HUDEP-2 (cell line): ENCODE data around the gene GNA15.
A peak's percentile ranks its signal among the peaks of the same experiment; 100 is the strongest.

Source experiments
- DNase-seq, 76 experiments: peaks; one replicate each; lab custom pipeline; 2025; ENCODE audit not compliant: unreplicated experiment in 76 of 76; lab: John Stamatoyannopoulos, UW

The GNA15 gene, protein sequence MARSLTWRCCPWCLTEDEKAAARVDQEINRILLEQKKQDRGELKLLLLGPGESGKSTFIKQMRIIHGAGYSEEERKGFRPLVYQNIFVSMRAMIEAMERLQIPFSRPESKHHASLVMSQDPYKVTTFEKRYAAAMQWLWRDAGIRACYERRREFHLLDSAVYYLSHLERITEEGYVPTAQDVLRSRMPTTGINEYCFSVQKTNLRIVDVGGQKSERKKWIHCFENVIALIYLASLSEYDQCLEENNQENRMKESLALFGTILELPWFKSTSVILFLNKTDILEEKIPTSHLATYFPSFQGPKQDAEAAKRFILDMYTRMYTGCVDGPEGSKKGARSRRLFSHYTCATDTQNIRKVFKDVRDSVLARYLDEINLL

DNA sequence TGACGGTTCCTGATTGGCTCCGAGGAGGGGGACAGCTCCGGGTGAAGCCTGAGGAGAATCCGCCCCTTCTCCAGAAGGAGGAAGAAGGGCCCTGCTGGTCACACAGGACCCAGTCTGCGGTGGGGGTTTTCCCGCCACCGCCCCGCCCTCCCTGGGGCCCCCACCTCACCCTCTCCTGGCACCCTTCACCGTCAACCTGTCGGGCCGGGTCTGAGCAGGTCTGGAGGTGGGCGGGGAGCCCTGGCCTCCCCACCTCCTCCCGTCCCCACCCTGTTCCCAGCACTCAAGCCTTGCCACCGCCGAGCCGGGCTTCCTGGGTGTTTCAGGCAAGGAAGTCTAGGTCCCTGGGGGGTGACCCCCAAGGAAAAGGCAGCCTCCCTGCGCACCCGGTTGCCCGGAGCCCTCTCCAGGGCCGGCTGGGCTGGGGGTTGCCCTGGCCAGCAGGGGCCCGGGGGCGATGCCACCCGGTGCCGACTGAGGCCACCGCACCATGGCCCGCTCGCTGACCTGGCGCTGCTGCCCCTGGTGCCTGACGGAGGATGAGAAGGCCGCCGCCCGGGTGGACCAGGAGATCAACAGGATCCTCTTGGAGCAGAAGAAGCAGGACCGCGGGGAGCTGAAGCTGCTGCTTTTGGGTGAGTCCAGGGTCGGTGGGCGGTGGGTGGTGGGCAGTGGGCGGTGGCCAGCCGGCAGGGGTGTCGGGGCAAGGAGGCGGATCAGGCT, at the start of gene GNA15:
Gene GNA15 (plus strand): TSS at position 73 of the 723 bp plus-strand sequence. CDS start 418 bp downstream, at position 491.
- peak in 55 of 76 experiments; percentile 13 to 80 (median 50) for DNase-seq

DNA sequence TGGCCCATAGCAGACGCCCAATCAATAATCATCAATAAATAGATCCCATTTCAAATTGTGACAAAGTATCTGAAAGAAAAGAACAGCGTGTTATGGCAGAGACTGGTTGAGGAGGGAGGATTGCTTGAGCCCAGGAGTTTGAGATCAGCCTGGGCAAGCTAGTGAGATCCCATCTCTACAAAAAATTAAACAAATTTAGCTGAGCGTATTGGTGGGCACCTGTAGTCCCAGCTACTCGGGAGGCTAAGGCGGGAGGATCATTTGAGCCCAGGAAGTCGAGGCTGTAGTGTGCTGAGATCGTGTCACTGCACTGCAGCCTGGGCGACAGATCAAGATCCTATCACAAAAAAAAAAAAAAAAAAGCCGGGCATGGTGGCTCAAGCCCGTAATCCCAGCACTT, 48.1 kb upstream of the GNA15 start:
- no peak for DNase-seq

DNA sequence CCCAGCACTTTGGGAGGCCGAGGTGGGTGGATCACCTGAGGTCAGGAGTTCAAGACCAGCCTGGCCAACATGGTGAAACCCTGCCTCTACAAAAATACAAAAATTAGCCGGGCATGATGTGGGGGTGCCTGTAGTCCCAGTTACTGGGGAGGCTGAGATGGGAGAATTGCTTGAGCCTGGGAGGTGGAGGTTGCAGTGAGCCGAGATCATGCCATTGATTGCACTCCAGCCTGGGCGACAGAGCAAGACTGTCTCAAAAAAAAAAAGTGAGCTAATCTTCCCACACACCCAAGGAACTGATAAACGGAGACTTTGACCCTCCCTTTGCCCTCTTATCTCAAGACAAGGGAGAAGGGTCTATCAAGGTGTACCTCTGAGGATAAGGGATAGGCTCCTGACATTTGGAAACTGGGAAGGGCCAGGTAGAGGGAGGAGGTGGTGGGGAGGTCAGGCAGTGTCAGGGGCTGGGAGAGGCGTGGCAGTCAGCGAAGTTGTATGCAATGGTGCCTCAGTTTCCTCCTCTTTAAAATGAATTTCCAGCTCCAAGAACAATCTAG, 46.5 kb upstream of the GNA15 start:
- peak in 32 of 76 experiments; percentile 6 to 69 (median 33) for DNase-seq

DNA sequence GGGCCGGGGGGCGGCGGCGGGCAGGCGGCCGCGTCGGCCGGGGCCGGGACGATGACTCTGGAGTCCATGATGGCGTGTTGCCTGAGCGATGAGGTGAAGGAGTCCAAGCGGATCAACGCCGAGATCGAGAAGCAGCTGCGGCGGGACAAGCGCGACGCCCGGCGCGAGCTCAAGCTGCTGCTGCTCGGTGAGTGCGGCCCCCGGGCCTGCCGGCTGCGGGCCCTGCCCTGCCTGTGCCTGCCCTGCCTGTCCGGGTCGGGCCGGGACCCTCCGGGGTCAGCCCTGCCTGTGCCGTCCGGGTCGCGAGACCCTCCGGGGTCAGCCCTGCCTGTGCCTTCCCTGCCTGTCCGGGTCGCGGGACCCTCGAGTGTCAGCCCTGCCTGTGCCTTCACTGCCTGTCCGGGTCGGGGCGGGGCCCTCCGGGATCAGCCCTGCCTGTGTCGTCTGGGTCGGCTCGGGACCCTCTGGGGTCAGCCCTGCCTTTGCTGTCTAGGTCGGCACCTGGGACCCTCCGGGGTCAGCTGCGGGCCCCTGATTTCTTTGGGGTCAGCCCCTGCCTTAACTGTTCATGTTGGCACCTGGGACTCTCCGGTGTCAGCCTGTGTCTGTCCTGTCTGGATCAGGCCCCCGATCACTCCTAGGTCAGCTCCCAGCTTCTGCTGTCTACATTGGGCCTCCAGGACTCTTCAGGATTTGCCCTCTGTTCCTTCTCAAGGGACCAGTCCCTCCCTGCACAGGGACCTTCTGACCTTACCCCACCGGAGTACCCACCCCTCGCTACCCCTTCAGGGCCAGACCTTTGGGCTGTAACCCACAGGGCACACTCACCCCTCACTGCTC, 41.0 kb upstream of the GNA15 start:
- DNase-seq, result peak in 30 of 76 experiments; percentile 8 to 75 (median 32)

DNA sequence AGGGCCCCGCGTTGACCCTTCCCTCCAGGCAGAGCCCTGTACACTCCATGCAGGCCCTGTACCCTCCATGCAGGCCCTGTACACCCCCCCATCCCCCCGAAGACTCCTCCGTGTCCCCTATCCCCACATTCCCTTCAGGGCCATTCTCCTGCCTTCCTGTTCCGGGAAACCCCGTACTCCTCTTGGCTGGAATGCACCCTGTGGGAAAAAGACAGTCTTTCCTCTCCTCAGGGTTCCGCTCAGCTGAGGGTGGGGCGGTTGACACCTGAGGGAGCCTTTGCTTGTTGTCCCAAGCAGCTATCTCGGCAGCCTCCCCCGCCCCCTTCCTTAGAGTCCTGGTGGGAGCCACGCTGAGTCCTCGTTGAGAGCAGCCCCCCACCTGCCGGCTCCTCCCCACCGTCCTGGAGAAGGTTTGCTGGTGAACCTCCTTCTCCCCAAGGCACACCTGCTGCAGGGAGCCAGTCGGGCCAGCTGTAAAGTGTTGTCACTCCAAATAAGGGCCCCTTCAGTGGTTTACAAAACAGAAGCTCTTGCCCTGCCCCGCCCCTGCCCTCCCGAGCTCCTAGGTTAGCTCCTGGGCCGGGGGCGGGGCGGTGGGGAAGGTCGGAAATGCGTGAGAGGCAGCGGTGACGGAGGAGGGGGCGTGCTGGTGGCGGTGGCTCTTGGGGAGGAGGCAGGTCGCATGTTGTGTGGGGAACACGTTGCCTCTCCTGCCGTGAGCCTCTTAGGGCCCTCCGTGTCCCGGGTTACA, 40.2 kb upstream of the GNA15 start:
- peak in 1 of 76 experiments; percentile 22 for DNase-seq

DNA sequence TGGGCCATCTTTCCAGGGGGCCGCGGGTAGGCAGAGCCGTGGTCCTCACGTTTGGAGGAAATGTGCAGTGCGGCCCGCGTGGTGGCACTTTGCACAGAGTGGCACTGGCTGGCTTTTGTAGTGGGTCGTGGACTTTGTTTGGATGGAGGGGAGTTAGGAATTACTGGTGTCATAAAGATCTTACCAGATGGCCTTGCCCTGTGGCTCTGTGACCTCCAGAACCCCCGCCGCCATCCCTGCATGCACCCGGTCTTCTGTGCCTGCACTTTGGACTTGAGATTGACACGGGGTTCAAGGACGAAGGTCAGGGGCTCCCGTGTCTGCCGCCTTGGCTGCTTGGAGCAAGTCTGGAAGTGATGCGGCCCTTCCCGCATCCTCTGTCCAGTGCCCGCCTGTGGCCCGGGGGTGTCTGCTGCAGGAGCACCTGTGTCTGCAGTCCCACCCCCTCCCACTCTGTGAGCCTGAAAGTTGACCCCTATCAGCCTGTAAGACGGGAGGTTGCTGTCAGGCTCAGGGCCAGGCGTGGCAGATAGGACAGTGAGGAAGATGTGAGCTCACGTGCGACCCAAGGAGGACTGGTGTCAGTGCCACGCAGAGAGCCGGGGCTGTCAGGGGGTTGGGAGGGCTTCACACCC, 39.4 kb upstream of the GNA15 start:
- DNase-seq, result no peak

DNA sequence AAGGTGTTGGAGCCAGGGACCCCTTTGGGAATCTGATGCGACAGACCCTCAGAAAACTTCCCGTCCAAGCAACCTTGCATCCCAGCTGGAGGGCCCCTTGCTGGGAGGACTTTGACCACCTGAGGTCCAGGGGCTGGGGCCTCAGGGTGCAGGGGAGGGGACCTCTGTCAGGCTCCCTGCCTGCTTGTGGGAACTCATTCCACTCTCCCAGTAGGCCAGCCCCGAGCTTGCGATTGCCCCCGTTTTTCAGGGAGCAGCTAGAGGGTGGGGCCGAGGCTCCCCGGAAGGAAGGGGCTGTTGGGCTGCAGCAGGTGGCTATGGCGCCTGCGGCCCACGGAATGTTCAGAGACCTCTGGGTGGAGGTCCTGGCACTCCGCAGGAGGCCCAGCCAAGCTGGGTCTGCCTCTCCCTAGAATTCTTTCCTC, 38.9 kb upstream of the GNA15 start:
- DNase-seq, result no peak

DNA sequence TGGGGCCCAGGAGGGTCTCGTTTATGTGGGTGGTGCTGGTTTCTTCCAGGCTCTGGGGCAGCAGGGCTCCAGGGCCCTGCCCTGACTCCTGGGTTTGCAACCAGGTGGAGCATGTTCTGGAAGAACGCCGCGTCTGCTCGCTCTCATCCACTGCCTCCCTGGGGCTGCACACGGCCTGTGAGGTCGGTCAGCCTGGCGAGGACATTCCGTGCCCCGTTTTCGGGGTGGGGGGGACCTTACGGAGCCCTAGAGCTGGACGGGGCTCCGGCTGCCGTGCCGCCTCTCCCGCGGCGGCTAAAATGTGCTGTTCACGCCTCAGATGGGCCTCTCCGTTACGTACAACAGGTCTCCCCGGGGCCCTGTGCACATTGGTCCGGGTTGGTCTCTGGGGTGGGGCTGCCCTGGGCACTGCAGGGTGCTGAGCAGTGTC, 38.4 kb upstream of the GNA15 start:
- DNase-seq, result no peak

DNA sequence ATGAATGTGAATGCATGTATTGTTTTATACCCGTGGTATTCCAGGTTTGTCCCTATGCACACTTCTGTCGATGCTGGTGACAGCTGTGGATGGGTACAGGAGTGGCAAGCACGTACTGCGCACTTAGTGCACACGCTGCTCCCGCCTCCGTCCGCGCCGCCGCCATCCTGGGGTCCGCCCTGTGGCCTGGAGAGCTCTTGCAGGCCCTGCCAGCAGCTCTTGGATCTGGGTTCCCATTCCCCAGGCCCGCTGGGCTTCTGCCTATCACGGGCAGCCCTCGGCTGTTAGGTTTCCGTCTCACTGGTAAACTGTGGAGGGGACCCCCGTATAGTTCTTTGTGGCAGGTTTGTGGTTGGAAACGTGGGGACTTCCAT, 37.7 kb upstream of the GNA15 start:
- no peak for DNase-seq

DNA sequence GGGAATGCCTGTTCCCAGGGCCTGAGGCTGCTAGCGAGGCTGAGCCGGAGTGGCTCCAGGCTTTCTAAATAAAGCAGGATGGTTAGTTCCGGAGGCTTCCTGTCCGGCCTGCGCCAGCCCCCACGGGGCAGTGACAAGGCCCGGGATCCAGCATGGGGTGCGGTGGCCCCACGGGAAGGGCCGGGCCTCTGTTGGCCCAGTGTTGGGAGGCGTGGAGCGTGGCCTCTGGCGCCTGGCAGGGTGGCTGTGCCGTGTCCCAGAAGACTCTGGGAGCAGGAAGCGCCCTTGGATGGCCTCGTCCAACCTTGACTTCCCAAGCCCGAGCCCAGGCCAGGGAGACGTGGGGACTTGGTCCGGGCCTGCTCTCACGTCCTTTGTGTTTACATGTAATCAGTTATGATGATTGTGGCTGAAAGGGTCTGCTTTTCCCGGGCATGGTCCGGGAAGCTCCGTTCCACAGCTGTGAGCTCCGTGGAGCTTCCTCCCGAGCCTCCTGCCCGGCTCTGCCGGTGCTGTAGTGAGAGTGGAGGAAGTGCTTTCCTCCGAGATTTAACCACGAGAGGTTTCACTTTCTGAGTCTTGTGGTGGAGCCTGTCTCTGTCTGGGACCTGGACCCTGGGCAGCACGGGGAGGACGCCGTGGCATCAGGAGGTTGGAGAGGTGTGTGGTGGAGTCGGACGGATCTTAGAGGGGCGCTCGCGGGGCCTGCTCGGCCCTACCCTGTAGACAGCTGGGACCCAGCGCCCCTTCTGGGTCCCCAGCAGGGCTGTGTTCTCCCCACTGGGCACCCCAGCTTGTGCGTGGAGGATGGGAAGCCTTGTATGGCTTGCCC, 37.1 kb upstream of the GNA15 start:
- no peak for DNase-seq

DNA sequence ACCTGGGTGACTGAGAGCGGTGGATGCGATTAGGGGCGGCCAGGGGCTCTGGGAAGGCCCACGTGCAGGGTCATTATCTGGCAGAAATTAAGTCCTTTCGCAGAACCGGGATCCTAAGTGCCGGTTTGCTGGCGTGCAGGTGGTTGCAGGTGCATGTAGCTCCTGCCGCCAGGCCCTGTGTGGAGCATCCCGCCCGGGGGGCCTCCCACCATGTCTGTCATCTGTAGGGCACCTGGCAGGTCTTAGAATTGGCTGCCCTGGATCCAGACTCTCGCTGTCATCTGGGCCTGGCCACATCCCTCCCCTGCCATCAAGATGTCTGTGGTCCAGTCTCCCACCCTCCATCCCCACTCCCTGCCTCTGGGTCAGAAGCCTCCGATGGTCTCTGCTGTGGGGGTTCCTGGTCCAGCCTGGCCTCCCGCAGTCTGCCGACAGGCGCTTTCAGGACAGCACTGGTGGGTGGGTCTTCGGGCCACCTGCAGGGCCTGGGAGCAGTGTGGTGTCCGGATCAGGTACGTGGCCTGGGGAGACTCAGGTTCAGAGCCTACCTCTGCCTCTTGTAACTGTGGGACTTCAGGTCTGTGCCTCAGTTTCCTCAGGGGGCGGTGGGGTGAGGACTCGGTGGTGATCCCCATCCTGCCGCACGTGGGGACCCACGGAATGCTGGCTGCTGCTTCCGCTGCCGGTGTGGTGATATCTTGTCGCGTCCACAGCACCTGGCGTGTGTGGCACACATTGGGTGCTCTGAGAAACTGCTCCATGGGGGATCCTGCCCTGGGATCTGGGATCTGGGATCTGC, 36.3 kb upstream of the GNA15 start:
- DNase-seq, result no peak

DNA sequence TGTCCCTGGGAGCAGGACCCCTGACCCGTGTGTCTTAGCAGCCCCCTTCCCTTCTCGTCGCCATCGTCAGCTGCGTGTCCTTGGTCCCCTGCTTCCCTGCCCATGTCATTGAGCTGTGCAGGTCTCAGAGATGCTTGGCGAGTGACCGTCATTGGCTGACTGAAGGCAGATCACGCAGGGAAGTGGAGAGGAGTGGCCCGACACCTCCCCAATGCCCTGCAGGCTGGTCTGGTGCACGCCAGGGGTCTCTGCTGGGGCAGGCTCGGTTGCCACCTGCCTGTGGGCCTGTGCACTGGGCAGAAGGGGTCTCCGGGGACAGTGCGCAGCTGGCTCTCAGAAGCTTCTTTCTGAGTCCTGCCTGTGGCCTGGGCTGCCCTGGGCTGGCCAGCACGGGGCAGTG, 35.5 kb upstream of the GNA15 start:
- DNase-seq, result no peak

DNA sequence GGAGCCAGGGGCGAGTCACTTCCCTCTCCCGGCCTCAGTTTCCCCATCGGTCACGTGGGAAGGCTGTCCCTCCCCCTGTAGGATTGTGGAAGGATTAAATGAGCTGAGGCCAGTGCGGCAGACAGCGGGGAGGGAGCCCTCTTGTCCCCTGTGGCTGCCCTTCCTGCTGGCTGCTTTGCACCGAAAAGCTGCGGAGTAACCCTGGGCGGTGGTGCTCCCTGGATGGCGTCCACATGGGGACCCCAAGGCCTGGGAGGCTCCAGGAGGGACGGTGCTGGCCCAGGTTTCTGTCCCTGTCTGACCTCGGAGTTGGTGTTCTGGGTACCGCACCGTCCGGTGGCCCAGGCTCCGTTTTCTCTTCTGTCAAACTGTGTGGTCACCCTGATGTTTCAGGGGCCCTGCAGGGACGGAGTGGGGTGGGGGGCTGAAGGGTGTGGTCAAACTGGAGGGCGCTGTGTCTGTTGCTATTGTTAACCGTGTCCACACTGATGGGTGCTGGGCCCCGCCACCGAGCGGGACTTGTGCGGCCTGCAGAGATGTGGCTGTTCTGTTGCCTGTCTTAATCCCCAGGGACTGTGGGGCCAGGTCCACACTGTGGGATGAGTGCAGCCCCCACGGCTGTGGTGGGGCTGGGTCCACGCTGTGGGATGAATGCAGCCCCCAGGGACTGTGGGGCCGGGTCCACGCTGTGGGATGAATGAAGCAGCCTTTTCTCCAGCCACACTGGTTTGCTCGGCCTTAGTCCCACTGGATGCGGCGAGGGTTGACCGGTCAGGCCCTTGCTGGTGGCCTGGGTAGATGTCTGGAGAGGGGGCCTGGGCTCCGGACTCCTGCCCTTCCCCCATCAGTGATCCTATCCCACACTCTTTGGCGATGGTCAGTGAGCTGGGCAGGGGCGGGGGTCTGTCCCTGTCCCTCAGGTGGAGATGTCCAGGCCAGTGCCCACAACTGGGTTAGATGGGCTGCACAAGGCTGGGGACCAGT, 34.8 kb upstream of the GNA15 start:
- no peak for DNase-seq

DNA sequence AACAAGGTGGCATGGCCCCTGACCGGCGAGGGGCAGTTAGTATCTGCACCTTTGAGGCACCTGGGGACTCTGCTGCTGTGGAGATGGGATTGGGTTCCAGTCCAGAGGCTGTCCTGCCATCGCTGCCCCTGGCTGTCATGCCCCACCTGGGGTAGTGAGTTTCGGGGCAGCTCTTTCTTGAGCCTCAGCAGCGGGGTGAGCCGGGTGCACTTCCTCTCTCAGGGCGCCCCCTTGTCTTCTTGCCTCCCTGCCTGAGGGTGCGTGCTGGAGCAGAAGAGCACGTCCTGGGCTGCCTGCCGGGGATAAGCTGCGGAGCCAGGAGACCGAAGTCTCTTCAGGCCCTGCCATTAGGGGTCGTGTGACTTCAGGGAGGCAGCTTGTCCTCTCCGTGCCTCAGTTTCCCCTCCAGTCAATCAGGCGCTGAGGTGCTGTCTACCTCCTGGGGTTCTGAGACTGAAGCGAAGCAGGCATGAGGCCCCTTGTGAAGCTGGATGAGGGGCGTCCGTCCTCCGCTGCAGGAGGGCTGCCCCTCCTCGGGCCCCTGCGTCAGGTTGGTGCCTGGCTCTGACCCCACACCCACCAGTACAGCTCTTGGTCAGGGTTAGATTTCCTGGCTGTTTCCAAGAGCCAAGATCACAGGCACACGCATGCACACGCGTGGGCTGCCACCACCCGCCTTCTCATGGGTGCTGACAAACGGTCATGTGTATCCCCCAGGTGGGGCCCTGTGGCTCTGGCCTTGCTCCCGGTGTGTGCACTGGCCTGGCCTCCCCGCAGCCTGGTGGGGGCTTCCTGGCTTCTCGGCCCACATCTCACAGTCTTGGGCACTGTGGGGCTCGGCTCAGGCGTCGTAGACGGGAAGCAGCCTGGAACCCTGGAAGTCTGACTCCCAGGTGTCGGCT, 33.3 kb upstream of the GNA15 start:
- no peak for DNase-seq

DNA sequence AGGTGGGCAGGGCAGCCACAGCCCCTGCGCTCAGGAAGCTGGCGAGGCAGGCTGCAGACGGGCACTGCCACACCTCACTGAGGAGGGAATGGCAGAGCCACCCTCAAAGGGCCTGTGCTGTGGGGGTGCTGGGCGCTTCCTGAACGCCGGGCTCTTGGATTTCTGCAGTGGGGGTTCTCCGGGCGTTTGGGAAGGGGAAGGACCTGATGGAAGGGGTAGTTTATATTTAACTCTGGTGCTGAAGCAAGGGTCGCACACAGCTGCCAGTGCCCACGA, 31.2 kb upstream of the GNA15 start:
- DNase-seq, result no peak
